GM12873 (cell line): ENCODE results near the gene BARD1.

ENCODE experiments used
- TF ChIP-seq, protein P1 (sequence below): IDR thresholded peaks from 2 replicates; pipeline ENCODE4 v1.5.1; 2012; ENCODE audit warnings: low read depth, mild to moderate bottlenecking, moderate library complexity, low read length, control low read depth; ENCODE audit not compliant: insufficient read depth; ENCODE audit errors: missing control alignments

BARD1 gene

DNA sequence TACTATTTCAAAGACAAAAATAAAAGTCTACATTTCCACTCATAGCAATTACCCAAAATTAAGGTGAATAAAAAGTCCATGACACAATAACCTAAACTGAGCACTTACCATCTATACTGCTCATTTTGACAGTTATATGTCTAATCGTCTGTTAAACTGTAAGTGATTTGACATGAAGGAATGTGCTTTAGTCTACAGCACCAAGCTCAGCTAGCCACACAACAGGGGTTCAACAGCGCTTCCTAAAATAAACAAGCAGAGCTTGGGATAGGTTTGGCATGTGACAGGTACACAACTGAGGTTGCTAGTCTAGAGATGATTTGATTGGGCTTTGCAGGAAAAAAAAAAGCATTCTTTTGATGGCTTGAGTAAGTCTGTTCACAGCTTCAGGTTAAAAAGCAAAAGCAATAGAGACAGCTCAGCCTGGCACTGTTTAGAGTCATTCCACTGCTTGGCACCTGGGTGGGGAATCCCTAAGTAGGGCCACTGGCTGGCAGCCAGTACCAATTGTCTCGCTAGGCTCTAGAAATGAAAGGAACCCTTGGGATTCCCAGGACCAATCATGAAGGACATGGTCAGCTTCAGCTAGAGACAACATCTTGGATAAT lies 78.6 kb downstream of the BARD1 start:
- TF ChIP-seq, protein P1, sequence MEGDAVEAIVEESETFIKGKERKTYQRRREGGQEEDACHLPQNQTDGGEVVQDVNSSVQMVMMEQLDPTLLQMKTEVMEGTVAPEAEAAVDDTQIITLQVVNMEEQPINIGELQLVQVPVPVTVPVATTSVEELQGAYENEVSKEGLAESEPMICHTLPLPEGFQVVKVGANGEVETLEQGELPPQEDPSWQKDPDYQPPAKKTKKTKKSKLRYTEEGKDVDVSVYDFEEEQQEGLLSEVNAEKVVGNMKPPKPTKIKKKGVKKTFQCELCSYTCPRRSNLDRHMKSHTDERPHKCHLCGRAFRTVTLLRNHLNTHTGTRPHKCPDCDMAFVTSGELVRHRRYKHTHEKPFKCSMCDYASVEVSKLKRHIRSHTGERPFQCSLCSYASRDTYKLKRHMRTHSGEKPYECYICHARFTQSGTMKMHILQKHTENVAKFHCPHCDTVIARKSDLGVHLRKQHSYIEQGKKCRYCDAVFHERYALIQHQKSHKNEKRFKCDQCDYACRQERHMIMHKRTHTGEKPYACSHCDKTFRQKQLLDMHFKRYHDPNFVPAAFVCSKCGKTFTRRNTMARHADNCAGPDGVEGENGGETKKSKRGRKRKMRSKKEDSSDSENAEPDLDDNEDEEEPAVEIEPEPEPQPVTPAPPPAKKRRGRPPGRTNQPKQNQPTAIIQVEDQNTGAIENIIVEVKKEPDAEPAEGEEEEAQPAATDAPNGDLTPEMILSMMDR = no peak

DNA sequence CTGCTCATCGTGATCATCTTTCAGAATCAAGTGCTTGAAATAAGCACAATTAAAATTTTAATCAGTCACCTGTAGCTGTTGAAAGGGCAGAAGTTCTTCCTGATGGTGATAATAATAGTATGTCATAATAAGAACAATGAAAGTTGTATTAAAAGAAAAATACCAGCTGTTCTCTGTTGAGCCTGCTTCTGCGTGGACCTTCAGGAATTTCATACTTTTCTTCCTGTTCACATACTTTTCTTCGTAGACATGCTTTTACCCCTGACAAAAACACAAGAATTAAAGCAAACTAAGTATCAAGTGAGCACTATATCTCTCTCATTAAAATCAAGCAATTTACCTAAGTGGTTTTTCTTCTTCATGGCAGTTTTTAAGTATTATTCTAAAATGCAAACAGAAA lies 79.2 kb downstream of the BARD1 start:
- TF ChIP-seq, protein P1 = no peak

DNA sequence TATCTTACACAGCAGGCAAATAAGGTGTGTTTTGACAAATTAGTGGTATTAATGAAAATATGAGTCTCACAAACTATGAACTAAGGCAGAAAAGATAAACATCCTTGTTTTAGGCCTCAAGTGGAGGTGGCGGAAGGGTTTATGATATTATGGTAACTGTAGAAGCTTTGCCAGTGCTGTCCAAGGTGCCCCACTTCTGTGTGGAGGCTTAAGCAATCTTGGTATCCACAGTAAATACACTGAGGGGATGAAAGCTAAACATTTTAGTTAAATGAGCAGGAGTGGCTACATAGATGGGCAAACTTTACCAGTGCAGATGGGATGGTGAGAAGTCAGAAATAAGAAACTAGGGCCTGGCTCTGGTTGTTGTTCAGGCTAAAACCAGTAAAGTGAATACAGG lies 84.7 kb downstream of the BARD1 start:
- TF ChIP-seq, protein P1 = no peak

- TF ChIP-seq, protein P1 = no peak
These were observed 92.5 kb downstream of the BARD1 start for GRCh38 chr2:214716811-214717560.

- TF ChIP-seq, protein P1 = no peak
These were observed 94.5 kb downstream of the BARD1 start for GRCh38 chr2:214715025-214715424.

- TF ChIP-seq, protein P1 = no peak
These were observed 96.2 kb downstream of the BARD1 start for GRCh38 chr2:214713080-214713830.

DNA sequence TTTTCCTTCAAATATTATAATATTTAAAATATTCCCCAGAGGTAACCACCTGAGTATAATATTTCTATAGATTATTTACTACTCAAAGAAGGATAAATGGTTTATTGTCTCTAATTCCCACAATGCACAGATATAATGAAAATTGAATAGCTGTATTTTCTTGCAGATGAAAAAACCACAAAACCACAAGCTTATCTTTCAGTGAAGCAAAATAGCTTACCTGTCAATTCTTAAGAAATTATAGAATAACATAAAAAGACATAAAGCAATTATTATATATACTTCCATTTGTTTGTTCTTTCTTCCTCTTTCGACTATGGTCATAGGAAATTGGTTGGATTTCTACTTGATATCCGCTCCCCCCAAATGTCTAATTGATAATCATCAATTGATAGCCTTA lies 98.8 kb downstream of the BARD1 start:
- TF ChIP-seq, protein P1 = no peak
